Transverse colon (tissue), 4 donors: ENCODE results near the gene STRAP.

Source experiments
- CTCF ChIP-seq, 5 experiments: fragments of 200-600 bp in 3 of 5; fragments of 450-650 bp in 2 of 5; sonication (generic) in 3 of 5; IDR thresholded peaks; 1 replicate in 2 of 5; 2 replicates in 3 of 5; pipeline ENCODE4 v1.5.1; 2016 to 2017; ENCODE audit warnings: antibody characterized with exemption in 5 of 5, inconsistent platforms in 3 of 5, mild to moderate bottlenecking in 2 of 5, moderate library complexity in 1 of 5
- EP300 ChIP-seq: sonication (generic); formaldehyde crosslinking; IDR thresholded peaks from one replicate; pipeline ENCODE4 v1.6.1; 2017; ENCODE audit warnings: antibody characterized with exemption, low read depth
- POLR2A ChIP-seq: fragments of 450-650 bp; IDR thresholded peaks from one replicate; pipeline ENCODE4 v1.6.1; 2016; ENCODE audit warnings: antibody characterized with exemption, mild to moderate bottlenecking, moderate library complexity
- POLR2AphosphoS5 ChIP-seq, 3 donors: sonication (generic); formaldehyde crosslinking; IDR thresholded peaks; one replicate each; pipeline ENCODE4 v1.6.1; 2016; ENCODE audit warnings: antibody characterized with exemption in 3 of 3

DNA sequence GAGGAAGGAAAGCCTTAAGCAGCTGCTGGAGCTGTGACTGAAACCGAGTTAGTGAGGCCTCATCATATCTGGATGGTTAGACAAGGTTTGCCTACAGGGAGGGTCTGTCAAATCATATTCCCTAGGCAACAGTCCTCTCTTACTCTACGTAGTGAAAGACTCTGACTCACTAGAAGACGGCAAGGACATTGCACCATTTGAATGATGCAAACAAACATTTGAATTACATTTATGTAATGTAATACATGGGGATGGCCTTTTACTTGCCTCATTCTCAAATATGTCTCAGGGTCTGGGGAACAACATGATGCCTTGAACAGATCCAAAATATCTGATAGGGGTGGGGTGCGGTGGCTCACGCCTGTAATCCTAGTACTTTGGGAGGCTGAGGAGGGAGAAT is 29.8 kb upstream of the STRAP start:
- no peak for TF ChIP-seq POLR2A
- no peak for TF ChIP-seq CTCF (IDR thresholded peaks at IDR 0.05)
- no peak for TF ChIP-seq POLR2AphosphoS5 (IDR thresholded peaks at IDR 0.05)
- TF ChIP-seq EP300: no peak
